Esophagus (tissue), 2 donors: ENCODE results near the gene RNU2-1. TPM values are rescaled to one million over a fixed set of nuclear protein-coding genes. Genes with fewer than 3 reads are reported as not detected.
"Not testable (repeated sequence)": the region's sequence is repeated elsewhere in the genome, so short reads cannot be mapped to it uniquely, and the experiment has no call there.

Experiments used
- H3K27ac ChIP-seq, 2 donors: one replicate each; pipeline ENCODE4 v1.5.1; 2013; ENCODE audit warnings: low read depth in 2 of 2, mild to moderate bottlenecking in 2 of 2, inconsistent platforms in 1 of 2, low read length in 1 of 2, moderate library complexity in 1 of 2
- H3K27me3 ChIP-seq, 2 donors: one replicate each; pipeline ENCODE4 v1.6.1; 2013; ENCODE audit warnings: low read length in 2 of 2, control low read depth in 1 of 2, mild to moderate bottlenecking in 1 of 2; ENCODE audit not compliant: insufficient read depth in 2 of 2, control insufficient read depth in 1 of 2
- H3K36me3 ChIP-seq, 2 donors: one replicate each; pipeline ENCODE4 v1.6.1; 2013; ENCODE audit warnings: low read length in 1 of 2; ENCODE audit not compliant: control insufficient read depth in 2 of 2, insufficient read depth in 2 of 2
- H3K4me1 ChIP-seq, 2 donors: one replicate each; pipeline ENCODE4 v1.6.1; 2013; ENCODE audit warnings: low read length in 1 of 2; ENCODE audit not compliant: control insufficient read depth in 2 of 2, insufficient read depth in 2 of 2
- H3K4me3 ChIP-seq, 2 donors: one replicate each; pipeline ENCODE4 v1.5.1; 2013; ENCODE audit warnings: low read length in 2 of 2, mild to moderate bottlenecking in 2 of 2, low read depth in 1 of 2, moderate library complexity in 1 of 2
- H3K9me3 ChIP-seq, 2 donors: one replicate each; pipeline ENCODE4 v1.6.1; 2013; ENCODE audit warnings: mild to moderate bottlenecking in 2 of 2, low read depth in 1 of 2, low read length in 1 of 2, moderate library complexity in 1 of 2; ENCODE audit not compliant: control insufficient read depth in 2 of 2, insufficient read depth in 1 of 2
- WGBS, 2 donors: extraction: QIAGEN DNeasy Blood & Tissue Kit; methylation state at CpG; one replicate each; pipeline ENCODE4 v1.1.7; 2013; 5-methylcytosine and 5-hydroxymethylcytosine counted together
- polyA plus RNA-seq, 2 donors: library from polyadenylated mRNA; stranded (reverse); fragments of 200-250 nt; gene quantifications; one replicate each; pipeline ENCODE4 v1.2.3, GENCODE V29; 2013
- donor health status: healthy with polysubstance abuse.
- donor health status: Bipolar disorder and iron deficiency.

The RNU2-1 gene
- polyA plus RNA-seq, 2 donors = not detected

GRCh38 chr17:43231205-43232020, 2.4 kb downstream of the RNU2-1 start:
- 59 to 61% methylated on average over 16 to 18 of the region's 40 CpGs for WGBS, 2 donors
- H3K27ac ChIP-seq, H3K4me1 ChIP-seq, H3K36me3 ChIP-seq, H3K9me3 ChIP-seq, H3K27me3 ChIP-seq: not testable (repeated sequence)
- H3K4me3 ChIP-seq = peak overlapping the region in 1 of 2 donors; percentile 2

GRCh38 chr17:43228020-43228782, 5.6 kb downstream of the RNU2-1 start, which contains the start of gene CCDC200:
CCDC200 (minus strand) TSS chr17:43228623; CDS start chr17:43228554, 69 bp downstream.
- not testable (repeated sequence) for H3K27me3 ChIP-seq

GRCh38 chr17:43226393-43226792, 7.4 kb downstream of the RNU2-1 start:
- Histone ChIP-seq H3K27me3 (no peaks in the 10 kb centered on the region), H3K36me3 (no peaks in the 10 kb centered on the region), H3K4me3 (no peak overlapping the region), H3K9me3 (no peaks in the 10 kb centered on the region), H3K27ac (no peak overlapping the region), H3K4me1 (no peaks in the 10 kb centered on the region)
- 89 to 95% methylated on average over 7 of the region's 7 CpGs for WGBS, 2 donors

More at GRCh38 chr17:43228020-43228782, 5.6 kb downstream of the RNU2-1 start, which contains the start of gene CCDC200:
- not testable (repeated sequence) for H3K9me3 ChIP-seq, H3K4me1 ChIP-seq, H3K4me3 ChIP-seq, H3K36me3 ChIP-seq, H3K27ac ChIP-seq
- WGBS, 2 donors = no CpG with 5 or more reads among the region's 7 CpGs

- no peaks in the 10 kb centered on the region for H3K27me3 ChIP-seq
- H3K36me3 ChIP-seq = no peaks in the 10 kb centered on the region
- 84 to 93% methylated on average over 7 of the region's 7 CpGs for WGBS, 2 donors
Measured at GRCh38 chr17:43224146-43224705, 9.6 kb downstream of the RNU2-1 start.

GRCh38 chr17:43220511-43221125, 13.2 kb downstream of the RNU2-1 start:
- Histone ChIP-seq H3K4me1 (no peaks in the 10 kb centered on the region), H3K4me3 (no peak overlapping the region), H3K27me3 (no peaks in the 10 kb centered on the region), H3K27ac (no peak overlapping the region), H3K9me3 (no peaks in the 10 kb centered on the region), H3K36me3 (peaks cover 0 to 7% of the 10 kb centered on the region in 2 donors)
- WGBS, 2 donors = 88% methylated on average over 9 of the region's 9 CpGs

More at GRCh38 chr17:43224146-43224705, 9.6 kb downstream of the RNU2-1 start:
- Histone ChIP-seq H3K4me3 (no peak overlapping the region), H3K27ac (no peak overlapping the region), H3K4me1 (no peaks in the 10 kb centered on the region), H3K9me3 (no peaks in the 10 kb centered on the region)

GRCh38 chr17:43219746-43220380, 13.9 kb downstream of the RNU2-1 start:
- Histone ChIP-seq H3K4me3 (no peak overlapping the region), H3K36me3 (peaks cover 0 to 7% of the 10 kb centered on the region in 2 donors), H3K27me3 (no peaks in the 10 kb centered on the region), H3K9me3 (no peaks in the 10 kb centered on the region), H3K27ac (no peak overlapping the region), H3K4me1 (no peaks in the 10 kb centered on the region)
- WGBS, 2 donors = 65 to 74% methylated on average over 8 of the region's 8 CpGs

- H3K4me1 ChIP-seq = no peaks in the 10 kb centered on the region
- no peaks in the 10 kb centered on the region for H3K9me3 ChIP-seq
- 85 to 96% methylated on average over 2 of the region's 2 CpGs for WGBS, 2 donors
- H3K27me3 ChIP-seq = no peaks in the 10 kb centered on the region
- peaks cover 0 to 7% of the 10 kb centered on the region in 2 donors for H3K36me3 ChIP-seq
- no peak overlapping the region for H3K4me3 ChIP-seq
- H3K27ac ChIP-seq = no peak overlapping the region
Measured at GRCh38 chr17:43219001-43219400, 14.8 kb downstream of the RNU2-1 start.

GRCh38 chr17:43217614-43218087, 16.1 kb downstream of the RNU2-1 start:
- H3K27ac ChIP-seq = no peak overlapping the region
- no peak overlapping the region for H3K4me3 ChIP-seq
- H3K9me3 ChIP-seq = no peaks in the 10 kb centered on the region
- H3K36me3 ChIP-seq = peaks cover 0 to 7% of the 10 kb centered on the region in 2 donors
- WGBS, 2 donors = 94 to 98% methylated on average over 2 of the region's 2 CpGs
- H3K27me3 ChIP-seq = no peaks in the 10 kb centered on the region
- H3K4me1 ChIP-seq = peaks cover 0 to 6% of the 10 kb centered on the region in 2 donors
